PFSK-1 (cell line): ENCODE data around the gene UIMC1.

Experiments used
- POLR2AphosphoS5 ChIP-seq: IDR thresholded peaks from 2 replicates; pipeline ENCODE4 v1.6.1; 2012; ENCODE audit warnings: low read depth, mild to moderate bottlenecking, control low read depth, low read length, moderate library complexity
- SIN3A ChIP-seq: IDR thresholded peaks from 2 replicates; pipeline ENCODE4 v1.6.1; 2012; ENCODE audit warnings: mild to moderate bottlenecking, low read length, moderate library complexity, borderline replicate concordance; ENCODE audit not compliant: insufficient read depth
- TAF1 ChIP-seq: IDR thresholded peaks from 2 replicates; pipeline ENCODE4 v1.6.1; 2012; ENCODE audit warnings: low read length, control low read depth, borderline replicate concordance; ENCODE audit not compliant: insufficient read depth

DNA sequence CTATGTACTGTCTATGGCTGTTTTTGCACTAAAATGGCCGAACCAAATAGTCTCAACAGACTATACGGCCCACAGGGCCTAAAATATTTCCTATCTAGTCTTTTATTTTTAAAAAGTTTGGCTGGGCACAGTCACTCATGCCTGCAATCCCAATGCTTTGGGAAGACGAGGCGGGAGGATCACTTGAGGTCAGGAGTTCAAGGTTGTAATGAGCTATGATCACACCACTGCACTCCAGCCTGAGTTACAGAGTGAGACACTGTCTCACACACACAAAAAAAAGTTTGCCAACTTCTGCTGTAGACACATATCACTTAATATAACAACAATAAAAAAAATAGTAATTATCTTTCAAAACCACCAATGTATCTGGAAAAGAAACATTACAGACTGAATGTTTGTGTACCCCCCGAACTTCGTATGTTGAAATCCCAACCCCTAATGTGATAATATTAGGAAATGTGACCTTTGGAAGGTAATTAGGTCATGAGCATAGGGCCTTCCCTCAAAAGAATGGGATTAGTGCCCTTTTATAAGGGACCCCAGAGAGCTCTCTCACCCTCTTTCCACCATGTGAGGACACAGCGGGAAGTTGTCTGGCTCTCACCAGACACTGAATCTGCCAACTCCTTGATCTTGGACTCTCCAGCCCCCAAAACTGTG, 53.9 kb downstream of the UIMC1 start:
- TF ChIP-seq POLR2AphosphoS5 (no peak), SIN3A (no peak), TAF1 (no peak)
